ENCODE data around the gene CSRNP3. TPM values are rescaled to one million over a fixed set of nuclear protein-coding genes. Genes with fewer than 3 reads are reported as not detected.

CSRNP3 gene
- total RNA-seq, 2 donors from 2014 or later: 8.3 to 16.1 TPM

DNA sequence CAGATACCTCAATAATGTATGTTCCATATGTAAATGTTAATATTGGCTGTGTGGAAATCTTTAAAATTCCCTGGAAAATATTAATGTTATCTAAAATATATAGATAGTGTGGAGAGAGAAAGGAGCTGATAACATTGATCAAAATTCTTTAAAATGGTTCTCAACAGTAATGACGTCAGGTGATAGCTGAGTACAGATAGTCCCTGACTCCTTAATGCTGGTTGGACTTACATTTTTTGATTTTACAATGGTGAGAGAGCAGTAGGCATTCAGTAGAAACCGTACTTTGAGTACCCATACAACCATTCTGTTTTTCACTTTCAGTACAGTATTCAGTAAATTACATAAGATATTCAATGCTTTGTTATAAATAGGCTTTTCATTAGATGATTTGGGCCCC is 177.9 kb downstream of the CSRNP3 start:
- H3K4me3 Mint-ChIP-seq: no peak overlapping the region
- 85 to 100% methylated on average over 1 to 2 of the region's 2 CpGs for WGBS, 2 experiments (ENCODE audit: insufficient coverage in 1 of 2, insufficient read length in 1 of 2)
- no peak overlapping the region for H3K4me3 ChIP-seq (ENCODE audit: low read length)
- no peaks in the 10 kb centered on the region for H3K36me3 ChIP-seq (ENCODE audit: control insufficient read depth, insufficient read depth, low read length)
- no peaks in the 10 kb centered on the region for H3K27me3 Mint-ChIP-seq (ENCODE audit: insufficient read depth)
- H3K9ac ChIP-seq (ENCODE audit: extremely low read depth, low read length, poor library complexity, severe bottlenecking): no peak overlapping the region
- no peak for DNase-seq
- no peaks in the 10 kb centered on the region for H3K4me1 ChIP-seq (ENCODE audit: control insufficient read depth, insufficient read depth, low read length)
- no peaks in the 10 kb centered on the region for H3K9me3 ChIP-seq (ENCODE audit: control insufficient read depth, low read length)
- no peaks in the 10 kb centered on the region for H3K27me3 ChIP-seq (ENCODE audit: control insufficient read depth, insufficient read depth, low read length, poor library complexity, severe bottlenecking)
- no peaks in the 10 kb centered on the region for H3K36me3 Mint-ChIP-seq (ENCODE audit: low read depth)
- H3K4me1 Mint-ChIP-seq: peaks cover 3% of the 10 kb centered on the region
- no peaks in the 10 kb centered on the region for H3K9me3 Mint-ChIP-seq
- no peak overlapping the region for H3K27ac ChIP-seq (ENCODE audit: low read depth, low read length)
- H3K27ac Mint-ChIP-seq: no peak overlapping the region
- TF ChIP-seq, protein P1, sequence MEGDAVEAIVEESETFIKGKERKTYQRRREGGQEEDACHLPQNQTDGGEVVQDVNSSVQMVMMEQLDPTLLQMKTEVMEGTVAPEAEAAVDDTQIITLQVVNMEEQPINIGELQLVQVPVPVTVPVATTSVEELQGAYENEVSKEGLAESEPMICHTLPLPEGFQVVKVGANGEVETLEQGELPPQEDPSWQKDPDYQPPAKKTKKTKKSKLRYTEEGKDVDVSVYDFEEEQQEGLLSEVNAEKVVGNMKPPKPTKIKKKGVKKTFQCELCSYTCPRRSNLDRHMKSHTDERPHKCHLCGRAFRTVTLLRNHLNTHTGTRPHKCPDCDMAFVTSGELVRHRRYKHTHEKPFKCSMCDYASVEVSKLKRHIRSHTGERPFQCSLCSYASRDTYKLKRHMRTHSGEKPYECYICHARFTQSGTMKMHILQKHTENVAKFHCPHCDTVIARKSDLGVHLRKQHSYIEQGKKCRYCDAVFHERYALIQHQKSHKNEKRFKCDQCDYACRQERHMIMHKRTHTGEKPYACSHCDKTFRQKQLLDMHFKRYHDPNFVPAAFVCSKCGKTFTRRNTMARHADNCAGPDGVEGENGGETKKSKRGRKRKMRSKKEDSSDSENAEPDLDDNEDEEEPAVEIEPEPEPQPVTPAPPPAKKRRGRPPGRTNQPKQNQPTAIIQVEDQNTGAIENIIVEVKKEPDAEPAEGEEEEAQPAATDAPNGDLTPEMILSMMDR (conservative IDR thresholded peaks at IDR 0.05): no peak

DNA sequence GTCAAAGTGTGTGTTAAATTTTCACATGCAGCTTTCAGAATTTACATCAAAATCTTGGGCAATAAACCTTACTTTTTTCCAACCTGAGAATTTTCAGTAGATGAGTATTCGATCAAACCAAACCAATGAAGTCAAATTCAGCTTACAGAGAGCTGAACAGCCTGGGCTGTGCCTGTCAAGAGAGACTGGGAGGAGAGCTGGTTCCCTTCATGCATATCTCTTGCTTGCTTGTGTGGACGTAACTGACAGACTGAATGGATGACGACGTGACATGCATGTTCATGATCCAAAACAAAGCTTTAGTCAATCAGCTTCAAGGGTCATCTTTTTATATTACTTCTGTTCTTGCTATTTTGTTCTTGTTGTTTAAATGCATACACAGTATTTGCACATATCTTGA is 179.3 kb downstream of the CSRNP3 start:
- no peaks in the 10 kb centered on the region for H3K9me3 ChIP-seq (ENCODE audit: control insufficient read depth, low read length)
- no peaks in the 10 kb centered on the region for H3K36me3 Mint-ChIP-seq (ENCODE audit: low read depth)
- no peaks in the 10 kb centered on the region for H3K36me3 ChIP-seq (ENCODE audit: control insufficient read depth, insufficient read depth, low read length)
- H3K4me1 ChIP-seq (ENCODE audit: control insufficient read depth, insufficient read depth, low read length): no peaks in the 10 kb centered on the region
- no peaks in the 10 kb centered on the region for H3K9me3 Mint-ChIP-seq
- H3K4me3 Mint-ChIP-seq: no peak overlapping the region
- H3K27me3 Mint-ChIP-seq (ENCODE audit: insufficient read depth): no peaks in the 10 kb centered on the region
- WGBS, 2 experiments (ENCODE audit: insufficient coverage in 1 of 2, insufficient read length in 1 of 2): 54 to 89% methylated on average over 3 to 4 of the region's 4 CpGs
- H3K9ac ChIP-seq (ENCODE audit: extremely low read depth, low read length, poor library complexity, severe bottlenecking): no peak overlapping the region
- no peak overlapping the region for H3K27ac Mint-ChIP-seq
- H3K27ac ChIP-seq (ENCODE audit: low read depth, low read length): peak overlapping the region; percentile 7
- no peak overlapping the region for H3K4me3 ChIP-seq (ENCODE audit: low read length)
- TF ChIP-seq, protein P1 (conservative IDR thresholded peaks at IDR 0.05): no peak
- DNase-seq: no peak
- peaks cover 3% of the 10 kb centered on the region for H3K4me1 Mint-ChIP-seq
- H3K27me3 ChIP-seq (ENCODE audit: control insufficient read depth, insufficient read depth, low read length, poor library complexity, severe bottlenecking): no peaks in the 10 kb centered on the region

DNA sequence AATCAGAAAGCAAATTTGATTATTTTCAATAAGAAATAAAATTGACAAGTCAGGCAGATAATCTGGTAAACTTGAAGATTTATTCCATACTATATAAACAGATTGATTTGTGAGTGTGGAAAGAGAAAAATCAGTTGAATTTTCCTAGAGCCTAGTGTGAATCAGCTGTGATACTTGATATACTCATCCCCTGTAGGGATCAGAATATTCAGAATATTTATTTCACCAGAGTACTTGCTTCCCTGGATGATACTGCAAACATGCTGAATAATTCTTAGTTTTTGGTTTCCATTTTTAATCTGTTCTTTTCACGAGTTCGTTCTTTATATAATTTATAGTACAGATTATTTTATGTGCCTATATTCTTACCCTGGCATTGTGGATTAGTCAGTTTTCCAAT is 181.7 kb downstream of the CSRNP3 start:
- no peak overlapping the region for H3K4me3 ChIP-seq (ENCODE audit: low read length)
- H3K36me3 Mint-ChIP-seq (ENCODE audit: low read depth): no peaks in the 10 kb centered on the region
- peaks cover 3% of the 10 kb centered on the region for H3K4me1 Mint-ChIP-seq
- H3K9me3 Mint-ChIP-seq: no peaks in the 10 kb centered on the region
- H3K4me3 Mint-ChIP-seq: no peak overlapping the region
- H3K36me3 ChIP-seq (ENCODE audit: control insufficient read depth, insufficient read depth, low read length): no peaks in the 10 kb centered on the region
- no peak for DNase-seq
- H3K9ac ChIP-seq (ENCODE audit: extremely low read depth, low read length, poor library complexity, severe bottlenecking): no peak overlapping the region
- no peak overlapping the region for H3K27ac ChIP-seq (ENCODE audit: low read depth, low read length)
- H3K27me3 ChIP-seq (ENCODE audit: control insufficient read depth, insufficient read depth, low read length, poor library complexity, severe bottlenecking): no peaks in the 10 kb centered on the region
- H3K9me3 ChIP-seq (ENCODE audit: control insufficient read depth, low read length): no peaks in the 10 kb centered on the region
- H3K27me3 Mint-ChIP-seq (ENCODE audit: insufficient read depth): no peaks in the 10 kb centered on the region
- no peak overlapping the region for H3K27ac Mint-ChIP-seq
- H3K4me1 ChIP-seq (ENCODE audit: control insufficient read depth, insufficient read depth, low read length): no peaks in the 10 kb centered on the region
- 82% methylated on average over 2 of the region's 2 CpGs; no CpG with 5 or more reads in 1 of the 2 experiments for WGBS, 2 experiments (ENCODE audit: insufficient coverage in 1 of 2, insufficient read length in 1 of 2)
- TF ChIP-seq, protein P1 (conservative IDR thresholded peaks at IDR 0.05): no peak

Measured in endodermal cell (in vitro differentiated cells).